ENCODE results near the gene MYBPC2.
A peak's percentile ranks its signal among the peaks of the same experiment; 100 is the strongest.

MYBPC2 gene

GRCh38 chr19:50506700-50507099 is 74.0 kb downstream of the MYBPC2 start:
- TF ChIP-seq FOXP2 (optimal IDR thresholded peaks at IDR 0.05; ENCODE audit: control extremely low read depth, extremely low read length, insufficient read depth) (no peak), EZH2 (IDR thresholded peaks at IDR 0.05) (no peak), POLR2AphosphoS5 (IDR thresholded peaks at IDR 0.05; ENCODE audit: borderline replicate concordance, low read depth, low read length) (no peak)
- Histone ChIP-seq H3K4me3 (no peak overlapping the region), H3K9me3 (ENCODE audit: low read depth, low read length) (no peaks in the 10 kb centered on the region), H3K27ac (no peak overlapping the region), H3K36me3 (ENCODE audit: insufficient read depth, low read length) (no peaks in the 10 kb centered on the region), H3K9ac (ENCODE audit: insufficient read length) (no peak overlapping the region)
- DNase-seq (ENCODE audit: low read depth, low spot score): no peak

- H3K27ac ChIP-seq: no peak overlapping the region
These were observed 74.7 kb downstream of the MYBPC2 start for GRCh38 chr19:50507376-50507775.

GRCh38 chr19:50508843-50509190 is 76.1 kb downstream of the MYBPC2 start:
- TF ChIP-seq EZH2 (IDR thresholded peaks at IDR 0.05) (no peak), POLR2AphosphoS5 (IDR thresholded peaks at IDR 0.05; ENCODE audit: borderline replicate concordance, low read depth, low read length) (no peak), FOXP2 (optimal IDR thresholded peaks at IDR 0.05; ENCODE audit: control extremely low read depth, extremely low read length, insufficient read depth) (no peak)
- no peak overlapping the region for H3K9ac ChIP-seq (ENCODE audit: insufficient read length)
- H3K9me3 ChIP-seq (ENCODE audit: low read depth, low read length): no peaks in the 10 kb centered on the region
- H3K36me3 ChIP-seq (ENCODE audit: insufficient read depth, low read length): no peaks in the 10 kb centered on the region
- DNase-seq (ENCODE audit: low read depth, low spot score): no peak
- no peak overlapping the region for H3K4me3 ChIP-seq
- no peak overlapping the region for H3K27ac ChIP-seq

More at GRCh38 chr19:50507376-50507775, 74.7 kb downstream of the MYBPC2 start:
- no peak overlapping the region for H3K4me3 ChIP-seq
- H3K9ac ChIP-seq (ENCODE audit: insufficient read length): no peak overlapping the region
- H3K36me3 ChIP-seq (ENCODE audit: insufficient read depth, low read length): no peaks in the 10 kb centered on the region
- no peak for DNase-seq (ENCODE audit: low read depth, low spot score)
- no peak for TF ChIP-seq FOXP2 (optimal IDR thresholded peaks at IDR 0.05; ENCODE audit: control extremely low read depth, extremely low read length, insufficient read depth)
- TF ChIP-seq EZH2 (IDR thresholded peaks at IDR 0.05): no peak
- H3K9me3 ChIP-seq (ENCODE audit: low read depth, low read length): no peaks in the 10 kb centered on the region

- H3K4me3 ChIP-seq: no peak overlapping the region
- no peak overlapping the region for H3K27ac ChIP-seq
- DNase-seq (ENCODE audit: low read depth, low spot score): no peak
- H3K9ac ChIP-seq (ENCODE audit: insufficient read length): no peak overlapping the region
- H3K9me3 ChIP-seq (ENCODE audit: low read depth, low read length): no peaks in the 10 kb centered on the region
- no peaks in the 10 kb centered on the region for H3K36me3 ChIP-seq (ENCODE audit: insufficient read depth, low read length)
- no peak for TF ChIP-seq FOXP2 (optimal IDR thresholded peaks at IDR 0.05; ENCODE audit: control extremely low read depth, extremely low read length, insufficient read depth)
- TF ChIP-seq EZH2 (IDR thresholded peaks at IDR 0.05): no peak
- no peak for TF ChIP-seq POLR2AphosphoS5 (IDR thresholded peaks at IDR 0.05; ENCODE audit: borderline replicate concordance, low read depth, low read length)
These were observed 76.7 kb downstream of the MYBPC2 start for GRCh38 chr19:50509366-50509765.

GRCh38 chr19:50510121-50510670 is 77.5 kb downstream of the MYBPC2 start:
- H3K9me3 ChIP-seq (ENCODE audit: low read depth, low read length): no peaks in the 10 kb centered on the region
- H3K36me3 ChIP-seq (ENCODE audit: insufficient read depth, low read length): no peaks in the 10 kb centered on the region
- no peak overlapping the region for H3K9ac ChIP-seq (ENCODE audit: insufficient read length)
- no peak overlapping the region for H3K27ac ChIP-seq
- H3K4me3 ChIP-seq: peak overlapping the region; percentile 85
- DNase-seq (ENCODE audit: low read depth, low spot score): no peak
- TF ChIP-seq EZH2 (IDR thresholded peaks at IDR 0.05): no peak
- TF ChIP-seq FOXP2 (optimal IDR thresholded peaks at IDR 0.05; ENCODE audit: control extremely low read depth, extremely low read length, insufficient read depth): no peak
- no peak for TF ChIP-seq POLR2AphosphoS5 (IDR thresholded peaks at IDR 0.05; ENCODE audit: borderline replicate concordance, low read depth, low read length)

- Histone ChIP-seq H3K36me3 (ENCODE audit: insufficient read depth, low read length) (no peaks in the 10 kb centered on the region), H3K27ac (no peak overlapping the region; the same call in 1 of the 2 replicates), H3K9ac (ENCODE audit: insufficient read length) (peak overlapping the region; percentile 51), H3K9me3 (ENCODE audit: low read depth, low read length) (no peaks in the 10 kb centered on the region), H3K4me3 (peak overlapping the region; percentile 85)
- DNase-seq (ENCODE audit: low read depth, low spot score): no peak
- TF ChIP-seq FOXP2 (optimal IDR thresholded peaks at IDR 0.05; ENCODE audit: control extremely low read depth, extremely low read length, insufficient read depth) (no peak), EZH2 (IDR thresholded peaks at IDR 0.05) (no peak), POLR2AphosphoS5 (IDR thresholded peaks at IDR 0.05; ENCODE audit: borderline replicate concordance, low read depth, low read length) (no peak)
These were observed 78.0 kb downstream of the MYBPC2 start for GRCh38 chr19:50510700-50511068.

- Histone ChIP-seq H3K9ac (ENCODE audit: insufficient read length) (peak within 1 kb of the TSS; percentile 76), H3K4me3 (peak within 1 kb of the TSS; percentile 85), H3K27ac (peak within 1 kb of the TSS; percentile 71), H3K9me3 (ENCODE audit: low read depth, low read length) (no peaks in the 10 kb centered on the region), H3K36me3 (ENCODE audit: insufficient read depth, low read length) (no peaks in the 10 kb centered on the region)
- TF ChIP-seq EZH2 (IDR thresholded peaks at IDR 0.05) (no peak), FOXP2 (optimal IDR thresholded peaks at IDR 0.05; ENCODE audit: control extremely low read depth, extremely low read length, insufficient read depth) (peak; percentile 12), POLR2AphosphoS5 (IDR thresholded peaks at IDR 0.05; ENCODE audit: borderline replicate concordance, low read depth, low read length) (peak; percentile 61; the same call in 1 of the 2 replicates)
- DNase-seq (ENCODE audit: low read depth, low spot score): peak; percentile 95
These were observed 78.6 kb downstream of the MYBPC2 start, which contains the start of gene JOSD2 for GRCh38 chr19:50511069-50511822. TSS of gene JOSD2 (minus strand) at chr19:50511191. CDS start at chr19:50510431, 760 bp downstream.

GRCh38 chr19:50512112-50512998 is 79.7 kb downstream of the MYBPC2 start:
- peak overlapping the region; percentile 76 for H3K9ac ChIP-seq (ENCODE audit: insufficient read length)
- H3K27ac ChIP-seq: peak overlapping the region; percentile 71
- peak overlapping the region; percentile 85; the same call in 1 of the 2 replicates for H3K4me3 ChIP-seq
- H3K36me3 ChIP-seq (ENCODE audit: insufficient read depth, low read length): no peaks in the 10 kb centered on the region
- no peak for TF ChIP-seq EZH2 (IDR thresholded peaks at IDR 0.05)
- DNase-seq (ENCODE audit: low read depth, low spot score): no peak
- no peaks in the 10 kb centered on the region for H3K9me3 ChIP-seq (ENCODE audit: low read depth, low read length)

All from SK-N-MC (cell line).